K562 (cell line): Measurements from ENCODE around the gene SET. TPM values are rescaled to one million over a fixed set of nuclear protein-coding genes. Genes with fewer than 3 reads are reported as not detected.

Experiments
- ADNP ChIP-seq: fragments of 200-800 bp; sonication (Bioruptor generic); IDR thresholded peaks from 2 replicates; pipeline ENCODE4 v1.6.1; 2016; ENCODE audit warnings: missing genetic modification characterization, missing compliant biosample characterization
- ARID2 ChIP-seq: fragments of 450-650 bp; IDR thresholded peaks from 2 replicates; pipeline ENCODE4 v1.6.1; 2017; ENCODE audit warnings: antibody characterized with exemption, mild to moderate bottlenecking
- BRCA1 ChIP-seq, 2 experiments: fragments of 450-650 bp in 1 of 2; sonication (generic) in 1 of 2; formaldehyde crosslinking in 1 of 2; IDR thresholded peaks; 2 replicates each; pipeline versions ENCODE4 v1.5.0 to v1.6.1; 2017 to 2020; ENCODE audit warnings: mild to moderate bottlenecking in 1 of 2, missing genetic modification reagents in 1 of 2
- CBX1 ChIP-seq: sonication (generic); IDR thresholded peaks from 2 replicates; pipeline ENCODE4 v1.6.1; 2016; ENCODE audit warnings: antibody characterized with exemption, low read depth, mild to moderate bottlenecking
- CBX2 ChIP-seq: fragments of 200-600 bp; sonication (generic); IDR thresholded peaks from one replicate; pipeline ENCODE4 v1.6.1; 2012; ENCODE audit warnings: mild to moderate bottlenecking, low read length, inconsistent platforms; ENCODE audit not compliant: insufficient read depth, poor library complexity, severe bottlenecking
- EHMT2 ChIP-seq: fragments of 450-650 bp; IDR thresholded peaks from 2 replicates; pipeline ENCODE4 v1.6.1; 2018; ENCODE audit warnings: antibody characterized with exemption
- HDAC1 ChIP-seq, 2 experiments: fragments of 450-650 bp; IDR thresholded peaks; 2 replicates each; pipeline ENCODE4 v1.6.1; 2016 to 2017; ENCODE audit warnings: inconsistent platforms in 1 of 2, mild to moderate bottlenecking in 1 of 2, moderate library complexity in 1 of 2
- NFRKB ChIP-seq: fragments of 450-650 bp; IDR thresholded peaks from 2 replicates; pipeline ENCODE4 v1.6.1; 2016; ENCODE audit warnings: low read depth
- ZKSCAN1 ChIP-seq: fragments of 150-350 bp; IDR thresholded peaks from 2 replicates; pipeline ENCODE4 v1.6.1; 2016; ENCODE audit warnings: low read depth, low read length
- ZNF12 ChIP-seq: sonication (generic); formaldehyde crosslinking; IDR thresholded peaks from 2 replicates; pipeline ENCODE4 v1.4.0; 2020; ENCODE audit warnings: mild to moderate bottlenecking, missing genetic modification reagents
- polyA plus RNA-seq, 8 experiments: library from polyadenylated mRNA; depleted of rRNA in 4 of 8; stranded (reverse) in 5 of 8; unstranded in 3 of 8; fragments of >200 nt; fragmentation: Nextera tagmentation in 2 of 8; fragmentation: Illumina TruSeq in 1 of 8; extraction: Ambion mirVana in 2 of 8; extraction: Trizol in 1 of 8; gene quantifications; 2 replicates each; pipeline versions ENCODE4 v1.2.1 to v1.2.3, GENCODE V29; 2011 to 2014; ENCODE audit warnings: inconsistent platforms in 1 of 8, missing spikeins in 1 of 8
- total RNA-seq, 7 experiments: library from RNA; depleted of rRNA in 6 of 7; stranded (reverse); fragments of >200 nt in 6 of 7; fragmentation: Illumina TruSeq in 2 of 7; extraction: Trizol in 2 of 7; gene quantifications; 2 replicates each; pipeline versions ENCODE4 v1.2.1 to v1.2.3, GENCODE V29; 2011 to 2021; ENCODE audit warnings: low replicate concordance in 1 of 7
- TF ChIP-seq, protein P1 (sequence below): fragments of 450-650 bp; formaldehyde crosslinking; IDR thresholded peaks from 2 replicates; pipeline ENCODE4 v1.4.0; 2020; ENCODE audit warnings: mild to moderate bottlenecking, moderate library complexity
- TF ChIP-seq, protein P2 (sequence below): fragments of 450-650 bp; formaldehyde crosslinking; IDR thresholded peaks from 2 replicates; pipeline ENCODE4 v1.4.0; 2022; ENCODE audit warnings: missing genetic modification characterization
- TF ChIP-seq, protein P3 (sequence below), 2 experiments: fragments of 200-800 bp in 1 of 2; sonication (Bioruptor generic) in 1 of 2; sonication (generic) in 1 of 2; formaldehyde crosslinking in 1 of 2; IDR thresholded peaks in 1 of 2; conservative IDR thresholded peaks in 1 of 2; 2 replicates each; pipeline versions ENCODE4 v1.5.0 to v1.6.1; 2016 to 2020; ENCODE audit warnings: missing compliant biosample characterization in 1 of 2, missing genetic modification characterization in 1 of 2, missing genetic modification reagents in 1 of 2
- TF ChIP-seq, protein P4 (sequence below): fragments of 250-450 bp; sonication (Bioruptor Pico); IDR thresholded peaks from 2 replicates; pipeline ENCODE4 v1.4.0; 2020; ENCODE audit warnings: mild to moderate bottlenecking, moderate library complexity
- TF ChIP-seq, protein P5 (sequence below): fragments of 200-800 bp; sonication (Bioruptor generic); IDR thresholded peaks from 2 replicates; pipeline ENCODE4 v1.6.1; 2017; ENCODE audit warnings: missing genetic modification characterization, missing compliant biosample characterization
- TF ChIP-seq, protein P6 (sequence below): fragments of 450-650 bp; conservative IDR thresholded peaks from 2 replicates; pipeline ENCODE4 v1.6.1; 2016; ENCODE audit warnings: missing genetic modification characterization, low read depth, mild to moderate bottlenecking, control low read depth, missing compliant biosample characterization

The SET gene
- total and polyA plus RNA-seq, 9 of the 15 experiments (the other 6 are each of a cell fraction or from before 2014, with no cell fraction given) = 404 to 1,447 (median 907) TPM

DNA sequence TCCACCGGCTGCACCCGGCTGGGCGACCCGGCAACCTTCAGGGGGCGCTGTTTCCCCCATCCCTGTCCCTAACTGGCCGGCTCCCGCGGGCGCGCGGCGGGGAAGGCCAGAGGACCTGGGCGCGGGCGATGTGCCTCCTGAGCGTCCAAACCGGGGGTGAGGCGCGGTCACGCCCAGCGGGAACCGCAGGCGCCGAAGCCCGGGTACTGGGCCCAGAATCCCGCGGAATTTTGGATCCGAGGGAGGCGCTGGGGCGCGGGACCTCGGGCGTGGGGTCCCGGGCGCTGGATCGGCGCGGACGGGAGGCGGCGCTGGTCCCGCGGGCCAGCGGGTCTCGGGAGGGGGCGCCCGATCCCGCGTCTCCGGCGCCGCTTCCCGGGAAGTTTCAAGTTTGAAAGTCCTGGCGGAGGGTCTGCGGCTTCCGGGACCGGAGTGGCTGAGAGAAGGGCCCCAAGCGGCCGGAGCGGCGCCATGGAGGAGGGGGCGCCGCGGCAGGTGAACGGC is 13.5 kb downstream of the SET start, which contains the start of gene PKN3 (continued):
- TF ChIP-seq, protein P1, sequence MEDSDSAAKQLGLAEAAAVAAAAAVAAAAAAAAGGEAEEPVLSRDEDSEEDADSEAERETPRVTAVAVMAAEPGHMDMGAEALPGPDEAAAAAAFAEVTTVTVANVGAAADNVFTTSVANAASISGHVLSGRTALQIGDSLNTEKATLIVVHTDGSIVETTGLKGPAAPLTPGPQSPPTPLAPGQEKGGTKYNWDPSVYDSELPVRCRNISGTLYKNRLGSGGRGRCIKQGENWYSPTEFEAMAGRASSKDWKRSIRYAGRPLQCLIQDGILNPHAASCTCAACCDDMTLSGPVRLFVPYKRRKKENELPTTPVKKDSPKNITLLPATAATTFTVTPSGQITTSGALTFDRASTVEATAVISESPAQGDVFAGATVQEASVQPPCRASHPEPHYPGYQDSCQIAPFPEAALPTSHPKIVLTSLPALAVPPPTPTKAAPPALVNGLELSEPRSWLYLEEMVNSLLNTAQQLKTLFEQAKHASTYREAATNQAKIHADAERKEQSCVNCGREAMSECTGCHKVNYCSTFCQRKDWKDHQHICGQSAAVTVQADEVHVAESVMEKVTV = no peak
- TF ChIP-seq ZNF12 (CRISPR knock-in tag) (no peak; the same call in 1 of the 2 replicates), CBX1 (peak; percentile 51; the same call in 1 of the 2 replicates), ARID2 (0 out of 2 replicates have a peak, but pooled peaks have one; percentile 35), NFRKB (no peak), ADNP (tag) (peak; percentile 83), CBX2 (no peak), ZKSCAN1 (peak; percentile 63; the same call in 1 of the 2 replicates), HDAC1 (IDR thresholded peaks at IDR 0.05) (0 out of 4 replicates have a peak, but pooled peaks of 1 of the 2 experiments have one; percentile 46), BRCA1 (IDR thresholded peaks at IDR 0.05) (no peak), BRCA1 (CRISPR knock-in tag; IDR thresholded peaks at IDR 0.05) (no peak), EHMT2 (no peak)
- TF ChIP-seq, protein P2, sequence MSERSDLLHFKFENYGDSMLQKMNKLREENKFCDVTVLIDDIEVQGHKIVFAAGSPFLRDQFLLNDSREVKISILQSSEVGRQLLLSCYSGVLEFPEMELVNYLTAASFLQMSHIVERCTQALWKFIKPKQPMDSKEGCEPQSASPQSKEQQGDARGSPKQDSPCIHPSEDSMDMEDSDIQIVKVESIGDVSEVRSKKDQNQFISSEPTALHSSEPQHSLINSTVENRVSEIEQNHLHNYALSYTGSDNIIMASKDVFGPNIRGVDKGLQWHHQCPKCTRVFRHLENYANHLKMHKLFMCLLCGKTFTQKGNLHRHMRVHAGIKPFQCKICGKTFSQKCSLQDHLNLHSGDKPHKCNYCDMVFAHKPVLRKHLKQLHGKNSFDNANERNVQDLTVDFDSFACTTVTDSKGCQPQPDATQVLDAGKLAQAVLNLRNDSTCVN (CRISPR knock-in tag) = no peak
- TF ChIP-seq, protein P3, sequence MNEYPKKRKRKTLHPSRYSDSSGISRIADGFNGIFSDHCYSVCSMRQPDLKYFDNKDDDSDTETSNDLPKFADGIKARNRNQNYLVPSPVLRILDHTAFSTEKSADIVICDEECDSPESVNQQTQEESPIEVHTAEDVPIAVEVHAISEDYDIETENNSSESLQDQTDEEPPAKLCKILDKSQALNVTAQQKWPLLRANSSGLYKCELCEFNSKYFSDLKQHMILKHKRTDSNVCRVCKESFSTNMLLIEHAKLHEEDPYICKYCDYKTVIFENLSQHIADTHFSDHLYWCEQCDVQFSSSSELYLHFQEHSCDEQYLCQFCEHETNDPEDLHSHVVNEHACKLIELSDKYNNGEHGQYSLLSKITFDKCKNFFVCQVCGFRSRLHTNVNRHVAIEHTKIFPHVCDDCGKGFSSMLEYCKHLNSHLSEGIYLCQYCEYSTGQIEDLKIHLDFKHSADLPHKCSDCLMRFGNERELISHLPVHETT (CRISPR knock-in tag; conservative IDR thresholded peaks at IDR 0.05 in 1 of 2, IDR thresholded peaks at IDR 0.05 in 1 of 2) = 0 out of 4 replicates have a peak, but pooled peaks of 1 of the 2 experiments have one; percentile 25
- TF ChIP-seq, protein P4, sequence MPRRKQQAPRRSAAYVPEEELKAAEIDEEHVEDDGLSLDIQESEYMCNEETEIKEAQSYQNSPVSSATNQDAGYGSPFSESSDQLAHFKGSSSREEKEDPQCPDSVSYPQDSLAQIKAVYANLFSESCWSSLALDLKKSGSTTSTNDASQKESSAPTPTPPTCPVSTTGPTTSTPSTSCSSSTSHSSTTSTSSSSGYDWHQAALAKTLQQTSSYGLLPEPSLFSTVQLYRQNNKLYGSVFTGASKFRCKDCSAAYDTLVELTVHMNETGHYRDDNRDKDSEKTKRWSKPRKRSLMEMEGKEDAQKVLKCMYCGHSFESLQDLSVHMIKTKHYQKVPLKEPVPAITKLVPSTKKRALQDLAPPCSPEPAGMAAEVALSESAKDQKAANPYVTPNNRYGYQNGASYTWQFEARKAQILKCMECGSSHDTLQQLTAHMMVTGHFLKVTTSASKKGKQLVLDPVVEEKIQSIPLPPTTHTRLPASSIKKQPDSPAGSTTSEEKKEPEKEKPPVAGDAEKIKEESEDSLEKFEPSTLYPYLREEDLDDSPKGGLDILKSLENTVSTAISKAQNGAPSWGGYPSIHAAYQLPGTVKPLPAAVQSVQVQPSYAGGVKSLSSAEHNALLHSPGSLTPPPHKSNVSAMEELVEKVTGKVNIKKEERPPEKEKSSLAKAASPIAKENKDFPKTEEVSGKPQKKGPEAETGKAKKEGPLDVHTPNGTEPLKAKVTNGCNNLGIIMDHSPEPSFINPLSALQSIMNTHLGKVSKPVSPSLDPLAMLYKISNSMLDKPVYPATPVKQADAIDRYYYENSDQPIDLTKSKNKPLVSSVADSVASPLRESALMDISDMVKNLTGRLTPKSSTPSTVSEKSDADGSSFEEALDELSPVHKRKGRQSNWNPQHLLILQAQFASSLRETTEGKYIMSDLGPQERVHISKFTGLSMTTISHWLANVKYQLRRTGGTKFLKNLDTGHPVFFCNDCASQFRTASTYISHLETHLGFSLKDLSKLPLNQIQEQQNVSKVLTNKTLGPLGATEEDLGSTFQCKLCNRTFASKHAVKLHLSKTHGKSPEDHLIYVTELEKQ (CRISPR knock-in tag) = no peak
- TF ChIP-seq, protein P5, sequence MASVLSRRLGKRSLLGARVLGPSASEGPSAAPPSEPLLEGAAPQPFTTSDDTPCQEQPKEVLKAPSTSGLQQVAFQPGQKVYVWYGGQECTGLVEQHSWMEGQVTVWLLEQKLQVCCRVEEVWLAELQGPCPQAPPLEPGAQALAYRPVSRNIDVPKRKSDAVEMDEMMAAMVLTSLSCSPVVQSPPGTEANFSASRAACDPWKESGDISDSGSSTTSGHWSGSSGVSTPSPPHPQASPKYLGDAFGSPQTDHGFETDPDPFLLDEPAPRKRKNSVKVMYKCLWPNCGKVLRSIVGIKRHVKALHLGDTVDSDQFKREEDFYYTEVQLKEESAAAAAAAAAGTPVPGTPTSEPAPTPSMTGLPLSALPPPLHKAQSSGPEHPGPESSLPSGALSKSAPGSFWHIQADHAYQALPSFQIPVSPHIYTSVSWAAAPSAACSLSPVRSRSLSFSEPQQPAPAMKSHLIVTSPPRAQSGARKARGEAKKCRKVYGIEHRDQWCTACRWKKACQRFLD (CRISPR knock-in tag) = no peak
- TF ChIP-seq, protein P6, sequence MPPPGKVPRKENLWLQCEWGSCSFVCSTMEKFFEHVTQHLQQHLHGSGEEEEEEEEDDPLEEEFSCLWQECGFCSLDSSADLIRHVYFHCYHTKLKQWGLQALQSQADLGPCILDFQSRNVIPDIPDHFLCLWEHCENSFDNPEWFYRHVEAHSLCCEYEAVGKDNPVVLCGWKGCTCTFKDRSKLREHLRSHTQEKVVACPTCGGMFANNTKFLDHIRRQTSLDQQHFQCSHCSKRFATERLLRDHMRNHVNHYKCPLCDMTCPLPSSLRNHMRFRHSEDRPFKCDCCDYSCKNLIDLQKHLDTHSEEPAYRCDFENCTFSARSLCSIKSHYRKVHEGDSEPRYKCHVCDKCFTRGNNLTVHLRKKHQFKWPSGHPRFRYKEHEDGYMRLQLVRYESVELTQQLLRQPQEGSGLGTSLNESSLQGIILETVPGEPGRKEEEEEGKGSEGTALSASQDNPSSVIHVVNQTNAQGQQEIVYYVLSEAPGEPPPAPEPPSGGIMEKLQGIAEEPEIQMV (tag) = no peak
